ENCODE measurements around the gene CCDC6. TPM values are rescaled to one million over a fixed set of nuclear protein-coding genes. Genes with fewer than 3 reads are reported as not detected.

Gene CCDC6
- total and polyA plus RNA-seq, 2 of the 8 experiments (the other 6 are each of a cell fraction or from before 2014, with no cell fraction given) = 42.2 to 74.4 TPM

DNA sequence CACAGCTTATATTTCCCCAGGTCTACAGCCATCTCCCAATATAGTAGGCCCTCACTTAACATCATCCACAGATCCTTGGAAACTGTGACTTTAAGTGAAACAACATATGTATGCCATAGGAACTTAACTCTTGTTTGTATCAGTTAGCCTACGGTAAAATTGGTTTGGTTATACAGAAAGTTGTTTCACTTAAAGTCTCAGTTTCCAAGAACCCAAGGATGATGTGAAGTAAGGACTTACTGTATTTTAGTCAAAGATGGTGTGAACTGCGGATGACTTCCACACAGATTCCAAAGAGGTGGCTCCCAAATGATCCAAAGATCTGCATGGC, 96.7 kb downstream of the CCDC6 start:
- Histone ChIP-seq H3K4me2 (ENCODE audit: insufficient read depth in 1 of 2, low read depth in 2 of 2, low read length in 2 of 2) (no peak overlapping the region; a peak in 1 of 4 replicates), H3K79me1 (ENCODE audit: low read depth, low read length) (no peaks in the 10 kb centered on the region), H3K14ac (ENCODE audit: insufficient read length) (no peak overlapping the region), H2AK5ac (ENCODE audit: low read depth, low read length) (no peak overlapping the region), H2BK15ac (ENCODE audit: low read length) (no peak overlapping the region), H3K18ac (ENCODE audit: extremely low read depth, low read length) (no peak overlapping the region), H2BK120ac (replicated peaks; ENCODE audit: low read depth, low read length) (no peak overlapping the region), H3K23ac (ENCODE audit: insufficient read length) (no peak overlapping the region), H3K4me3 (ENCODE audit: extremely low read depth in 1 of 4, insufficient read depth in 2 of 4, low read depth in 3 of 4, low read length in 4 of 4) (no peak overlapping the region), H2BK5ac (ENCODE audit: low read depth, low read length) (no peak overlapping the region), H3K27ac (ENCODE audit: low read depth, low read length) (no peak overlapping the region), H3K4me1 (replicated peaks in 1 of 4; ENCODE audit: control insufficient read depth in 3 of 4, insufficient read depth in 4 of 4, low read length in 3 of 4) (peaks cover 0 to 10% (median 2%) of the 10 kb centered on the region in 4 experiments; a peak in 5 of 7 replicates), H3K79me2 (ENCODE audit: control insufficient read depth in 1 of 2, insufficient read depth in 2 of 2, low read length in 2 of 2) (peaks cover 0 to 2% of the 10 kb centered on the region in 2 experiments; a peak in 1 of 4 replicates), H2BK20ac (ENCODE audit: low read length) (no peak overlapping the region), H4K20me1 (replicated peaks in 1 of 2; ENCODE audit: control insufficient read depth in 1 of 2, insufficient read depth in 2 of 2, low read length in 2 of 2) (peaks cover 1 to 6% of the 10 kb centered on the region in 2 experiments), H2BK12ac (ENCODE audit: low read depth, low read length) (no peak overlapping the region), H3K27me3 (replicated peaks in 1 of 4; ENCODE audit: control insufficient read depth in 3 of 4, extremely low read depth in 1 of 4, insufficient read depth in 3 of 4, low read length in 3 of 4) (no peaks in the 10 kb centered on the region; a peak in 1 of 7 replicates), H2AFZ (ENCODE audit: low read length) (no peak overlapping the region), H4K91ac (replicated peaks; ENCODE audit: insufficient read length, low read length) (no peak overlapping the region), H4K8ac (ENCODE audit: extremely low read depth, insufficient read depth, low read length) (no peak overlapping the region), H3K23me2 (ENCODE audit: low read depth, low read length) (no peaks in the 10 kb centered on the region), H3K9ac (replicated peaks in 1 of 4; ENCODE audit: extremely low read depth in 1 of 4, low read depth in 3 of 4, low read length in 3 of 4) (no peak overlapping the region), H3K9me3 (ENCODE audit: insufficient read depth in 2 of 2, low read depth in 1 of 2, low read length in 1 of 2) (no peaks in the 10 kb centered on the region), H3K4ac (replicated peaks; ENCODE audit: insufficient read length, low read depth, low read length) (no peak overlapping the region), H4K5ac (ENCODE audit: insufficient read length, low read depth, low read length) (no peak overlapping the region), H3K36me3 (ENCODE audit: control insufficient read depth in 2 of 4, insufficient read depth in 4 of 4, low read length in 3 of 4) (peaks cover 9 to 77% (median 45%) of the 10 kb centered on the region in 4 experiments), H3K56ac (replicated peaks; ENCODE audit: insufficient read length, low read depth, low read length) (no peak overlapping the region)
- ChIA-PET POLR2A (ENCODE audit: partially characterized antibody) (interaction anchor here (0.9 kb wide), 1 partner anchor 10 kb away, joined by 3 read pairs; no protein-coding TSS in a partner anchor), CTCF (ENCODE audit: partially characterized antibody) (interaction anchor here (0.6 to 4.3 kb wide), 13 partner anchors 10 to 183 kb away, joined by 3 to 40 read pairs (median 4); partner anchors contain the start of gene SLC16A9)
- 100% methylated on average over 2 of the region's 2 CpGs; no CpG with 5 or more reads in 1 of the 2 experiments for WGBS, 2 experiments (ENCODE audit: extremely low coverage in 1 of 2, insufficient coverage in 1 of 2, insufficient read length in 1 of 2, insufficient replicate concordance in 2 of 2, low coverage in 1 of 2, low lambda C conversion rate in 2 of 2, missing lambda C conversion rate in 1 of 2)
- no peak for FAIRE-seq
- TF ChIP-seq HDAC2 (IDR thresholded peaks at IDR 0.05; ENCODE audit: borderline replicate concordance in 1 of 2, low read depth in 2 of 2, low read length in 2 of 2) = no peak
- TF ChIP-seq EP300 (IDR thresholded peaks at IDR 0.05; ENCODE audit: borderline replicate concordance in 1 of 2, low read depth in 2 of 2, low read length in 2 of 2) = no peak
- no peak for TF ChIP-seq JUN (IDR thresholded peaks at IDR 0.05; ENCODE audit: low read depth, low read length)
- TF ChIP-seq TEAD4 (IDR thresholded peaks at IDR 0.05; ENCODE audit: low read depth, low read length) = no peak
- no peak for TF ChIP-seq GABPA (IDR thresholded peaks at IDR 0.05; ENCODE audit: borderline replicate concordance, insufficient read depth, low read length)
- TF ChIP-seq, protein P1, sequence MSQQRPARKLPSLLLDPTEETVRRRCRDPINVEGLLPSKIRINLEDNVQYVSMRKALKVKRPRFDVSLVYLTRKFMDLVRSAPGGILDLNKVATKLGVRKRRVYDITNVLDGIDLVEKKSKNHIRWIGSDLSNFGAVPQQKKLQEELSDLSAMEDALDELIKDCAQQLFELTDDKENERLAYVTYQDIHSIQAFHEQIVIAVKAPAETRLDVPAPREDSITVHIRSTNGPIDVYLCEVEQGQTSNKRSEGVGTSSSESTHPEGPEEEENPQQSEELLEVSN (IDR thresholded peaks at IDR 0.05) = no peak
- TF ChIP-seq, protein P2, sequence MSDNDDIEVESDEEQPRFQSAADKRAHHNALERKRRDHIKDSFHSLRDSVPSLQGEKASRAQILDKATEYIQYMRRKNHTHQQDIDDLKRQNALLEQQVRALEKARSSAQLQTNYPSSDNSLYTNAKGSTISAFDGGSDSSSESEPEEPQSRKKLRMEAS (IDR thresholded peaks at IDR 0.05) = no peak
- TF ChIP-seq KDM5A (IDR thresholded peaks at IDR 0.05; ENCODE audit: low read length) = no peak
- DNase-seq (ENCODE audit: low read depth in 1 of 2, low spot score in 2 of 2) = no peak

Data from H1 (cell line).